CD4-positive, CD25-positive, alpha-beta regulatory T cell (primary cell): ENCODE results near the gene NPHP1. TPM values are rescaled to one million over a fixed set of nuclear protein-coding genes. Genes with fewer than 3 reads are reported as not detected.
"Not testable (repeated sequence)": the region's sequence is repeated elsewhere in the genome, so short reads cannot be mapped to it uniquely, and the experiment has no call there.

Experiments
- ATAC-seq, 2 donors: fragments of 150-1000 bp; cut with Tn5 transposase; one replicate each; pipeline ENCODE4 v1.10.0; 2021; ENCODE audit warnings: low read depth in 2 of 2, moderate number of reproducible peaks in 2 of 2, moderate library complexity in 1 of 2
- DNase-seq, 3 donors: peaks; one replicate each; pipeline versions ENCODE4 v3.0.0 to v3.0.0-alpha.2; 2012 to 2022; ENCODE audit warnings: mixed read lengths in 1 of 3
- H3K27ac ChIP-seq: one replicate; pipeline ENCODE4 v1.7.0; 2013; ENCODE audit warnings: mild to moderate bottlenecking, low read length; ENCODE audit not compliant: insufficient read depth, poor library complexity, severe bottlenecking
- H3K27me3 ChIP-seq: one replicate; pipeline ENCODE4 v1.7.0; 2013; ENCODE audit warnings: low read length; ENCODE audit not compliant: control insufficient read depth, insufficient read depth
- H3K36me3 ChIP-seq: one replicate; pipeline ENCODE4 v1.7.0; 2013; ENCODE audit warnings: mild to moderate bottlenecking, low read length, moderate library complexity; ENCODE audit not compliant: control insufficient read depth, insufficient read depth
- H3K4me1 ChIP-seq: 2 replicates; pipeline ENCODE4 v1.7.0; 2013; ENCODE audit warnings: mild to moderate bottlenecking, low read length; ENCODE audit not compliant: insufficient read depth, control insufficient read depth, poor library complexity, severe bottlenecking
- H3K4me3 ChIP-seq: one replicate; pipeline ENCODE4 v1.7.0; 2013; ENCODE audit warnings: low read depth, mild to moderate bottlenecking, low read length, moderate library complexity
- H3K9me3 ChIP-seq, 2 experiments: 1 replicate in 1 of 2; 2 replicates in 1 of 2; pipeline ENCODE4 v1.7.0; 2013; ENCODE audit warnings: low read length in 2 of 2, mild to moderate bottlenecking in 1 of 2, moderate library complexity in 1 of 2; ENCODE audit not compliant: control insufficient read depth in 2 of 2
- H3K27ac Mint-ChIP-seq, 3 donors: one replicate each; pipeline ENCODE4 v1.8.0; 2020 to 2022; ENCODE audit warnings: mild to moderate bottlenecking in 3 of 3, mixed read lengths in 3 of 3, moderate library complexity in 2 of 3
- H3K27me3 Mint-ChIP-seq: one replicate; pipeline ENCODE4 v1.8.0; 2022; ENCODE audit warnings: mild to moderate bottlenecking, mixed read lengths
- H3K36me3 Mint-ChIP-seq: one replicate; pipeline ENCODE4 v1.8.0; 2020; ENCODE audit warnings: mixed read lengths
- H3K4me1 Mint-ChIP-seq, 4 donors: one replicate each; pipeline ENCODE4 v1.8.0; 2020 to 2022; ENCODE audit warnings: mixed read lengths in 4 of 4, mild to moderate bottlenecking in 1 of 4
- H3K4me3 Mint-ChIP-seq, 4 donors: one replicate each; pipeline ENCODE4 v1.8.0; 2020 to 2022; ENCODE audit warnings: mild to moderate bottlenecking in 4 of 4, mixed read lengths in 4 of 4, moderate library complexity in 3 of 4
- H3K9me3 Mint-ChIP-seq, 7 donors: one replicate each; pipeline ENCODE4 v1.8.0; 2020 to 2022; ENCODE audit warnings: mixed read lengths in 7 of 7, mild to moderate bottlenecking in 3 of 7, moderate library complexity in 2 of 7
- polyA plus RNA-seq, 4 donors: library from polyadenylated mRNA; unstranded; fragments of 300-500 nt; fragmentation: Illumina TruSeq; gene quantifications; one replicate each; pipeline ENCODE4 v1.2.3, GENCODE V29; 2021
- total RNA-seq: library from RNA; stranded (reverse); gene quantifications from one replicate; pipeline ENCODE4 v1.2.3, GENCODE V29; 2022

NPHP1 gene
- total and polyA plus RNA-seq, 5 donors from 2014 or later = 0.15 to 0.58 (median 0.31) TPM; not detected in 2

DNA sequence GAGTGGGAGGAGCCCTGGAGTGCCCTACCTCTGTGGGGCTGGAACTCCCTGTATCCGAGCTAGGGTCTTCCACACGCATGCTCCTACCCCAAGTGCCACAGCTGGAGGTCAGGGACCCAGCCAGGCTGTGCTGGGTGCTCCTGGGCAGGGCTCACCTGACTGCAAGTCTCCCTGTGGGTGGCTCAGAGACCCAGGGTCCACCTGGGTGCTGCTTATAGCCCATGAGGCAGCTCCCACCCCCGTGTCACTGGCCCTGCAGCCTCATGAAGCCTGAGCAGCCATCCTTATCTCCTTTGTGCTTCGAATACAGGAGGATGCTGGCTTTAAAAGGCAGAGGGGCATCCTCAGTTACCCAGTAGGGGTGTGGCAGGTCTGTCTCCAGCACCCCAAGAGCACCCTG is 103.9 kb downstream of the NPHP1 start:
- not testable (repeated sequence) for H3K27me3 ChIP-seq, H3K27ac ChIP-seq, H3K9me3 ChIP-seq, H3K36me3 Mint-ChIP-seq, H3K27ac Mint-ChIP-seq, H3K27me3 Mint-ChIP-seq, H3K9me3 Mint-ChIP-seq, H3K4me3 ChIP-seq, DNase-seq, ATAC-seq, H3K4me1 ChIP-seq, H3K4me3 Mint-ChIP-seq, H3K4me1 Mint-ChIP-seq, H3K36me3 ChIP-seq

DNA sequence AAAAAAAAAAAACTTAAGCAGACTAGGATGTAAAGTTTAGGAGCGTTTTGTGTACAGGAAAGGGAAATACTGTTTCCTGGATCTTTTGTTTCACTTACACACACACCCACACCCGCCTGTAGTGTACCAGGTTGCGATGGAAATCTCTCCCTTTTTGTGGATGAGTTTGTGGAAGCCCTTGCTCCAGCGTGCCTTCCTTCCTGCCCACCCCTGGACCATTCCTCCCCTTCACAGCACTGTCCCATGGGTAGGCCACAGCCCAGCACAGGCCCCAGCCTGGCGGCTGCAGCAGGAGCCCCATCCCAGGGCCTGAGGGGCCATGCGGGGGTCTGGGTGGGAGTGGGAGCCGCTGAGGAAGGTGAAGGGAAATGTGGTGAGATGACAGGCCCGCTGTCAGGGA is 104.3 kb downstream of the NPHP1 start:
- H3K27me3 ChIP-seq = no peaks in the 10 kb centered on the region
- ATAC-seq (no peak), DNase-seq (no peak)
- no peaks in the 10 kb centered on the region for H3K36me3 Mint-ChIP-seq
- H3K27ac Mint-ChIP-seq = no peak overlapping the region
- no peaks in the 10 kb centered on the region for H3K36me3 ChIP-seq
- H3K9me3 ChIP-seq = no peaks in the 10 kb centered on the region
- no peak overlapping the region for H3K27ac ChIP-seq
- H3K4me3 ChIP-seq = no peak overlapping the region
- peaks cover 0 to 2% (median 0%) of the 10 kb centered on the region in 7 donors for H3K9me3 Mint-ChIP-seq
- H3K27me3 Mint-ChIP-seq = peaks cover 5% of the 10 kb centered on the region
- H3K4me1 ChIP-seq = no peaks in the 10 kb centered on the region
- no peaks in the 10 kb centered on the region for H3K4me1 Mint-ChIP-seq
- H3K4me3 Mint-ChIP-seq = no peak overlapping the region

DNA sequence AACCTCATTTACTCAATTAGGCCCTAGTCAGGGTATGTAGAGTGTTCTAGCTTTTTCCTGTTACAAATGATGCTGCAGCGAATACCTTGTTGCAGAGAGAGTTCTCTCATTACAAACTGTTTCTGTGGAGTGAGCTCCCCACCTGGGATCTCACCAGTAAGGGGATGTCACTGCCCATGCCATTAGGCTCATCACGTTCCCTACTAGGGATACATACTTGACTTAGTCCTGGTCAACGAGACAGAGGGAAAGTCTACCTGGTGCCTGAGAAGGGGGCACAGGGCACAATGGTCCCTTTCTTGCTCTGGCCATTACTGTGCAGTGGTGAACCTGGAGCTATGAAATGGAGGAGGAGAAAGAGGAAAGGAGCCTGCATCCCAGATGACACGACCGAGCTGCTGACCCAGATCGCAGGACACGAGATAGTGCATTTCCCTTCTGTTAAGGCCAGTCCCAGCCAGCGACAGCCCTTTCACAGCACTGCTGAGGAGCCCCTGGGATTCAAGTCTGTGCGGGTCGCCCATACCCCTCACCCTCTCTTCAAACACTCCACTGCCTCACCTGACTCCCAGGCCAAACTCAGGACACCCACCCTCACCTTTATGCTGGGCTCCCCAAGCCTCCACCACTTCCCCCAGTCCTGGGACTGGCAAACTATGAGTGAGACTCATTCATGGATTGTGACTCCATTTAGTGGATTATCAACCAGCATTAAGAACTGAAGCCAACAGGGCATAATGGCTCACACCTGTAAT is 105.2 kb downstream of the NPHP1 start:
- H3K27me3 Mint-ChIP-seq = no peaks in the 10 kb centered on the region
- Histone ChIP-seq H3K9me3 (no peaks in the 10 kb centered on the region), H3K4me3 (no peak overlapping the region), H3K36me3 (no peaks in the 10 kb centered on the region), H3K27me3 (no peaks in the 10 kb centered on the region), H3K4me1 (no peaks in the 10 kb centered on the region), H3K27ac (no peak overlapping the region)
- no peak for DNase-seq
- ATAC-seq = no peak
- H3K4me1 Mint-ChIP-seq = no peaks in the 10 kb centered on the region
- no peak overlapping the region for H3K27ac Mint-ChIP-seq
- H3K4me3 Mint-ChIP-seq = no peak overlapping the region
- H3K36me3 Mint-ChIP-seq = no peaks in the 10 kb centered on the region
- peaks cover 0 to 1% (median 0%) of the 10 kb centered on the region in 7 donors for H3K9me3 Mint-ChIP-seq

DNA sequence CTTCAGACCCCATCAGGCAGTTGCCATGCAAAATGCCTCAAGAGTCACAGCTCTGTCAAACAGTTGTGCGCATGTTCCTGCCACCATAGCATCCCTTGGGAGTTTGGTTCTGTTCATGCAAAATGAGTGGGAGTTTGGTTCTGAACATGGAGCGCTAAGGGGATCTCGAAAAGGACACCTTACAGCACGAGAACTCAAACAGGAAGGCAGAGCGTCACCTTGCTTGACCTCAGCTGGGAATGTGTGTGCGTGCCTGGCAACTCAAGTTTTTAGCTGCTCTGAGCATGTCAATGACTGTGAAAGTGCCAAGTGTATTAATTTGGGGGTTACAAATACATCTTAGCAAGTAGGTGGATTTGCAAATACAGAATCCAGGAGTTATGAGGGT is 105.8 kb downstream of the NPHP1 start:
- H3K36me3 ChIP-seq = no peaks in the 10 kb centered on the region
- Mint-ChIP-seq H3K4me3 (no peak overlapping the region), H3K27me3 (no peaks in the 10 kb centered on the region), H3K4me1 (no peaks in the 10 kb centered on the region), H3K9me3 (peaks cover 0 to 1% (median 0%) of the 10 kb centered on the region in 7 donors), H3K27ac (peak overlapping the region in 1 of 3 donors; percentile 38), H3K36me3 (no peaks in the 10 kb centered on the region)
- no peak overlapping the region for H3K27ac ChIP-seq
- no peaks in the 10 kb centered on the region for H3K27me3 ChIP-seq
- no peaks in the 10 kb centered on the region for H3K9me3 ChIP-seq
- ATAC-seq (no peak), DNase-seq (no peak)
- H3K4me1 ChIP-seq = no peaks in the 10 kb centered on the region
- H3K4me3 ChIP-seq = no peak overlapping the region

DNA sequence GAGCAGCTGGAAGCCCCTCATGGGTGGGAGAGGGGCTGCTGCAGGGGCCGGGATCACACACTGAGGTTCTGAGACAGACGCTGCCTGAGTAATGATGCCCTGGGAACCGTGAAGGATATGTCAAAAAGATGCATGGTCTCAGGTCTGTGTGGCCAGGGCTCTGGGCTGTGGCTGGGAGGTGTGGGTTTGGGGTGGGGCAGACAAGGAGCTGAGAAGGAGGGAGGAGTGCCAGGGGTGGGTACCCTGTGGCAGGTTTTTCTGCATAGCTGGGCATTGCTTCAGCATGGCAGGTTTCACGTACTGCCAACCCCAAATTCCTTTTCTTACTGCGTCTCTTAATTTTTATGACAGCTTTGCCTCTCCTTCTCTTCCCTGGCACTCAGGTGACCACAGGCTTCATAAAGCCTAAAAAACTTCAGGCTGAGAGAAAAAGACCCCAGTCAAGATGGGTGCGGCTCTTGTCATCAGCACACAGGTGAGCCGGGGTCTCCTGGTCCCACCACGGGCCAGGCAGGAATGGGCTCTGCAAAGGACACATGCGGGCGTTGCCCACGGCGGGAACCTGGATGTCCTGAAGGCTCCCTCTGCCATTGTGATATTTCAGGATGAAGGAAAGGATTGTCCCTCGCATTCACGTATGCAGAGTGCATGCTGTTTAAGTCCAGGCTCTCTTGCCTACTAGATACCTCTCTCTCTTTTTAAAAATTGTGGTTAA is 107.2 kb downstream of the NPHP1 start:
- no peaks in the 10 kb centered on the region for H3K36me3 ChIP-seq
- no peaks in the 10 kb centered on the region for H3K27me3 ChIP-seq
- no peaks in the 10 kb centered on the region for H3K4me1 Mint-ChIP-seq
- no peak for DNase-seq
- no peaks in the 10 kb centered on the region for H3K36me3 Mint-ChIP-seq
- ATAC-seq = no peak
- H3K27ac ChIP-seq = no peak overlapping the region
- H3K9me3 ChIP-seq = no peaks in the 10 kb centered on the region
- H3K4me3 ChIP-seq = no peak overlapping the region
- H3K4me3 Mint-ChIP-seq = no peak overlapping the region
- no peaks in the 10 kb centered on the region for H3K4me1 ChIP-seq
- H3K9me3 Mint-ChIP-seq = peaks cover 0 to 1% (median 0%) of the 10 kb centered on the region in 7 donors
- H3K27ac Mint-ChIP-seq = no peak overlapping the region
- H3K27me3 Mint-ChIP-seq = no peaks in the 10 kb centered on the region

DNA sequence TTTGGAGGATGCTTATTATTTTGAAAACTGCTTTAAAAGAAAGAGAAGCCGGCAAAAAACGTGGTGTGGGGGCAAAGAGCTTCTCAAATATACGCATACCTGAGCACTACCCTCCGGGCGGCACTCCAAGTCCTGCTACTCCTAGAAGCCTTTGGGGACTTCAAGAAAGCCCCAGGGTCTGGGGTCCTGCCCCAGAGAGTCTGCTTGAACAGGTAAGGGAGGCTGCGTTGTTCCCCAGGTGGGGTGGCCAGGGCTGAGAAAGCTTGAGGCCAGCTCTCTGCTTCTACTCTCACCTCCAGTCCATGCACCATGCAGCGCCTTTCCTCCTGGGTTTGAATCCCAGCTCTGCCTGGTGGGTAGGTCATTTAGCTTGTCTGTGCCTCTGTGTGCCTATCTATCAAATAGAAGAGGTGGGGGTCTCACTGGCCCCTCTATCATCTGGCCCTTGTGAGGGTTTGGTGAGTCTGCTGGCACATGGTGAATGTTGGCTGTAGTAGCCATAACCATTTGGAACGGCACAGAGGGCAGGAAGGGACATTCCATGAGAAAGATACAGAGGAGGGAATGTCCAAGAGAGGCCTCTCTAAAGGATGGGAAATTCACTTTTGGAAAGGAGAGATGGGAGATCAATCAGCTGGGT is 108.7 kb downstream of the NPHP1 start:
- Histone ChIP-seq H3K4me3 (no peak overlapping the region), H3K4me1 (no peaks in the 10 kb centered on the region), H3K9me3 (no peaks in the 10 kb centered on the region), H3K36me3 (no peaks in the 10 kb centered on the region), H3K27me3 (no peaks in the 10 kb centered on the region), H3K27ac (no peak overlapping the region)
- H3K4me1 Mint-ChIP-seq = no peaks in the 10 kb centered on the region
- H3K9me3 Mint-ChIP-seq = peaks cover 0 to 1% (median 0%) of the 10 kb centered on the region in 7 donors
- no peak overlapping the region for H3K4me3 Mint-ChIP-seq
- ATAC-seq (no peak), DNase-seq (no peak)
- no peaks in the 10 kb centered on the region for H3K27me3 Mint-ChIP-seq
- H3K27ac Mint-ChIP-seq = no peak overlapping the region
- H3K36me3 Mint-ChIP-seq = no peaks in the 10 kb centered on the region

DNA sequence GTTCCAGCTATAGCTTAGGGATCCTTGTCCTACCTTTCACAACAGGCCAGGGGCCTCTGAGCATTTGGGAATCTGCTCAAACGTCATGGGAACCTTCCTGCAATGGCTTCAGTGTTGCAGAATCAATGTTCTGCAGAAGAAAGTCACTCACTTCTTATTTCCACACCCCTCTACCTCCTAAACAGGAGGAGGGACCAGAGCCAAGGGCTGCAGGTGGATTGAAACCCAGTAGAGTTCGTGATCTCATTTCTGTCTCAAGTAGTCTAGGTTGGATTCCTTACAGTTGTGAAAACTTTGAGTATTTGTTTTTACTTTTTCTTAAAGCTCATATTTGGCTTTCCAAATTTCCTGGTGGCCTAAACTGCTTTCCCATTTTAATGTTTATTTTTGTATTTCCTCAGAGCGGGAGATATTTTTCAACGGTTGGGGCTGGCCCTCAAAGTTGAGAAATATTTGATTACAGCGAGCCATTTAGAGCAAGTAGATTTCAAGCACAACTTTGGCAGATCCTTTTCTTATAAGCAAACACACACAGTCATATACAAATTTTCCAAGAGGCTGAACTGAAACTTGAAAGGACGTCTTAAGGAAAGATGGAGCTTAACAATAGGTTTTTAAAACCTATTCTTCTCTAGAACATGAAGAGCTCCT is 109.8 kb downstream of the NPHP1 start:
- not testable (repeated sequence) for H3K4me1 ChIP-seq, DNase-seq, H3K36me3 Mint-ChIP-seq, H3K27ac Mint-ChIP-seq, H3K36me3 ChIP-seq, H3K9me3 ChIP-seq, H3K4me3 ChIP-seq, H3K4me1 Mint-ChIP-seq, ATAC-seq, H3K27me3 Mint-ChIP-seq, H3K4me3 Mint-ChIP-seq, H3K9me3 Mint-ChIP-seq, H3K27me3 ChIP-seq, H3K27ac ChIP-seq
